GM21360 (cell line): ENCODE results near the gene MCM5.
"Not testable (repeated sequence)": the region's sequence is repeated elsewhere in the genome, so short reads cannot be mapped to it uniquely, and the experiment has no call there.

ENCODE experiments used
- ATAC-seq: cut with Tn5 transposase; IDR thresholded peaks from one replicate; pipeline ENCODE4 v1.9.1; 2021; ENCODE audit warnings: mild to moderate bottlenecking, moderate library complexity; ENCODE audit not compliant: unreplicated experiment

The MCM5 gene

DNA sequence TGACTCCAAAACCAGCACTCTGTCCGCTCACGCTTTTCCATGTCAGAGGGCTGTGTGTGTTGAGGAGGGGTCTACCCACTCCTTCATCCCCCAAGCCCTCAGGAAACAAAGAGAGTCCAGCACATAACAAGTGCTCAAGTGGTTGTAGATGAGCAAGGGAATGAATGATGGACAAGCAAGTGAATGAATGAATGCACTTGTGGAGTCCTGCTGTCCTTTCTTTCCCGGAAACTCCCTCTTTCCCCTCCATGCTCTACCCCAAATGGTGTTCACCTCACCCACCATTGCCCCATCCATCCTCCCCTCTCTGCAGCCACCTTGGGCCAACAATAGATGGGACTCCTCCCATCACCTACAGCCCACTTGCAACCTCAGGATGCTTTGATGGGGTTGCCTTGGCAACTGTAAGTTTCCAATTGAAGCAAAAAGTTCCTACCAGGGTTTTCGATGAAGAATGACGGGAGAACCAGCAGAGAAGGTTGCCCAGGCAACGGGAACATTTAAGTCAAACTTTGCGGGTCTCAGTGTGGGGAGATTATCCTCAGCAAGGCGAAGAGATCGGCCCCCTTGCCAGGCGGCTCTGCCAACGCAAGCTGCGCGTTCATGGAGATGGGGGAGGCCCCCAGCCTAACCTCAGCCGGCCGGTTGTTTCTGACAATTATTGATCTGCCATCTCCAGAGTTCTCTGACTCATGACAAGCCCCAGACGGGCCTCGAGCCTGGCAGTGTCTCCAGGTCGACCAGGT lies 51.1 kb downstream of the MCM5 start:
- ATAC-seq: no peak

- ATAC-seq: no peak
These were observed 51.7 kb downstream of the MCM5 start for GRCh38 chr22:35451592-35451991.

- ATAC-seq: no peak
These were observed 52.4 kb downstream of the MCM5 start for GRCh38 chr22:35452351-35452781.

DNA sequence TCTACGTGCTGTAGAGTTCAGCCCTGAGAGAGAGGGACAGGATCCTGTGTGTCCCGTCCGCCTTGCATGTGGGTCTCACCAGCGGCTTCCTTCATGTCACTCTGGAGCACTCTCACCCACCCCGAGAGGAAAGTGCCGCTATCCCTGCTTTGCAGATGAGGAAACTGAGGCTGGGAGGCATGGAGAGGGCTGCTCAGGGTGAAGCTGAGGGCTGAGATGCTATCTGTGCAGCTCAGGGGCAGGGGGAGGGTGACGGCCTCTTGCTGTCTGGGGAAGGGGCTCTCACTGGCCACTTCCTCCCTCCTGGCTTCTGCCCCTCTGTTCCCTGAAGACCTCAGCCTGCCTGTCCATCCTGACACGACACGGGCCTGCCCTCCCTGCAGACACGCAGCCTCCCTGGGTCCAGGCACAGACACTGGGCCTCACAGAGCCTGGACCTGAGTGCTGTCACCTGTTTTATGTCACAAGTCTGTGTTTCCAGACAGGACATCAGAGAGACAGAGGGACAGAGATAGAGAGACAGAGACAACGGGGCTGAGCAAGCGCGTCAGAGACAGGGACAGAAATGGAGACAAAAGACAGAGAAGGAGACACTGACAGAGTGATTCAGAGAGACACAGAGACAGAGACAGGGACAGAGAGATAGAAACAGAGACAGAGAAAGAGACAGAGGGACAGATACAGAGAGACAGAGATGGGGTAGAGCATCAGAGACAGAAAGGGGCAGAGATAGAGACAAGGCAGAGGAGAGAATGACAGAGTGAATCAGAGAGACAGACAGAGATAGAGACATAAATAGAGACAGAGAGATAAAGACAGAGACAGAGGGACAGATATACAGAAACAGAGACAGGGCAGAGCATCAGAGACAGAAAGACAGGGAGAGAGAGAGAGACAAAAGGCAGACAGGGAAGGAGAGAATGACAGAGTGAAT lies 53.1 kb downstream of the MCM5 start:
- no peak for ATAC-seq

DNA sequence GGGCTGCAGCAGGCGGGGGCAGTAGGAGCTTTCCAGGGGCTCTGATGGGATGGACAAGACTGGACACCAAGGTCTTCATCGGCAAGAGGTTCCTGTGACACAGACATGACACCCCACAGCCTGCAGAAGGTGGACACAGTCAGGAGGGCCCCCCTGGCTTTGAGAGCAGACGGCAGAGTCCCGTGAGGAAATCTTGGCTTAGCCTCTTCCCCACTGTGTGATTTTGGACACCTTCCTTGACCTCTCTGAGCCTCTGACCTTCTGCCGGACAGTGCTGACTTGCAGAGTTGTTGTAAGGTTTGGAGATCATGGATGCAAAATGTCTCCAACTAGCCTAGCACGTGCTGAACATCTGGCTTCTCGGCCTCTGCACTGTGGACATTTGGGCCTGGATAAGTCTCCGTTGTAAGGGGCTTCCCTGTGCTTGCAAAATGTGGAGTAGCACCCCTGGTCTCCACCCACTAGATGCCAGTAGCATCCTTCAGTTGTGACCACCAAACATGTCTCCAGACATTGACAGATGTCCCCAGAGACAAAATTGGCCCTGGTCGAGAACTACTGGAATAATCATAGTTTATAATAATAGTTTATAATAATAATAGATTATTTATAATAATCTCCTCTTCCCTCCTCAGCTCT lies 54.6 kb downstream of the MCM5 start:
- no peak for ATAC-seq

DNA sequence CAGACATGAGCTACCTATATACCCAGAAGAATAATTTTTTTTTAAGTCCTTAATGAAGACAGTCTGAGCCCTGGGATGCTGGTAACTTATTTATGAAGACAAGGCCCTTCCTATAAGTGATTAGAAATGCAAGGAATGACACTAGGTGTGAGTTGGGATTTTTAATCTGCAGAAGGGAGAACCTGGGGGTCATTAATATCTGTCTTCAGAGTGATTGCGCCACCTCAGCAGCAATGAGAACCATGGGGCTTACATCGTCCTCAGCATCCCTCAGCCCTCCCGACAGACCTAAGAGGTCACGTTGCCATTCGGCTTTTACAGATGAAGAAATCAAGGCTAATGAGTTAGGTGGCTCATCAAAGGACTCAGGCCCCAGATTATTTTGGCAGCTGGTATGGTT lies 55.6 kb downstream of the MCM5 start:
- no peak for ATAC-seq

GRCh38 chr22:35456757-35457156 lies 56.8 kb downstream of the MCM5 start:
- no peak for ATAC-seq

DNA sequence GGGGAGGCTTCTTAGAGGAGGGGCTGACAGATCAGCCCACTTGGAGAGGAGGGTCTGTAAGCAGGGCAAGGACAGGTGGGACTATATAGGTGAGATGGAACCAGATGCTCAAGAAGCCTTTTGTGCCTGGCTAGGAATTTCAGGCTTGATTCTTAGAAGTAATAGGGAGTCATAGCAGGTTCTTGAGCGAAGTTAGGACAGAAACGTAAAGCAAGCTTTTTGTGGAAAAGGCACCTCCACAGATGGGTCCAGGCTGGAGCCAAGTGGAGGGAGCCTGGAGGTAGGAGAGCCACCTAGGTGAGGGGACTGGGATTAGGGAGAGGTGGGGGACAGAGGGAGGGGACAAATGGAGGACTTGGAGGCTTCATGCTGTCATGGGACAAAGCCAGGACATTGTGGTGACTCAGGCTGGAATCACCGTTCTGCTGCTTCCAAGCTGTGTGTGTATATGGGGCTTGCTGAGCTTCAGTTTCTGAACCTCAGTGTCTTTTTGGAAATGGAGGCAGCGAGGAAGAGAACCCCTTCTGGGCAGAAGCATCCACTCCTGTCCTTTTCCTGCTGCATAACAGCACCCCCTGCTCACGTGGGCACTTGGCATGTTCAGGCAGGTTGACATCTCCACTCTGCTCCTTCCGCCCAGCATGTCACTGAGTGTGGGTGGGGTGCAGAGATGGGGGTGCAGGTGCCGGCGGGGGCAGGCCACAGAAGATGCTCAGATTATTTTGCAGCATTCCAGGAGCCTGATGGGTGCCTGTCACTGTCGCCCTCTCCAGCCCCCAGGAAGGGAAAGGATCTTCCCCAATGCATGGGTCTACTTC lies 58.0 kb downstream of the MCM5 start:
- ATAC-seq: no peak

DNA sequence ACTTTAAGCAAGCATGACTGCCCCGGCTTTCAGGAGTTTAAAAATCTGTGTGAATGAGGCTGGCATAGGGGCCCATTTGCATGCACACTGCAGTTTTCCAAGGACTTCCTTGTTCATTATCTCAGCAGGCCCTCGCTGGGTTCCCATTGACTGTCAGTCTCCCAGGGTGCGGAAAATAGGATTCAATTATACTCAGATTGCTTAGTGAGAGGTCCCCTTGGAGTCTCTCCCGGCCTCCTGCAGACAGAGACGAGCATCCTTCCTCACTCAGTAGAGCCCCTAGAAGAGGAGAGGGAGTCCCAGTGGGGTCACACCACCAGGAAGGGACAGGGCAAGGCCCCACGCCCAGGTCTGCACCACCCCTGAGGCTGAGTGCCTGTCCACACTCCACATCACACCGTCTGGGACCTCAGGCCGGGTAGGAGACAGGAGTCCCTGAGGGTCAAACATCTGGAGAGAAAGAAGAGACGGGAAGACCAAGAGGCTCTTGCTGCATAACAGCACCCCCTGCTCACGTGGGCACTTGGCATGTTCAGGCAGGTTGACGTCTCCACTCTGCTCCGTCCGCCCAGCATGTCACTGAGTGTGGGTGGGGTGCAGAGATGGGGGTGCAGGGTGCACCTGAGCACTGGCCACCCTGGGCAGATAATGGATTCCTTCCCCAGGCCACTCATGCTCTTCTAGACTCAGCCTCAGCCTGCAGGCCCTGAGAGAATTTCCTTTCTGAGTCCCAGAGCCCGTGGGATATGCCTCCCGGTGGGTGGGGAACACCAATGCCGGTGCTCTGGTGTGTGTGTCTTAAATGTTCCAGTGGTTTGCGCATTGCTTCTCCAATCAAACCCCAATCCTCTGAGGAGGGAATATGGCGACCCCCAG lies 58.8 kb downstream of the MCM5 start:
- no peak for ATAC-seq

- no peak for ATAC-seq
These were observed 59.5 kb downstream of the MCM5 start for GRCh38 chr22:35459423-35459894.

- not testable (repeated sequence) for ATAC-seq
These were observed 60.0 kb downstream of the MCM5 start for GRCh38 chr22:35459976-35460375.

GRCh38 chr22:35460688-35461087 lies 60.7 kb downstream of the MCM5 start:
- ATAC-seq: no peak

- no peak for ATAC-seq
These were observed 62.7 kb downstream of the MCM5 start for GRCh38 chr22:35462498-35463230.

DNA sequence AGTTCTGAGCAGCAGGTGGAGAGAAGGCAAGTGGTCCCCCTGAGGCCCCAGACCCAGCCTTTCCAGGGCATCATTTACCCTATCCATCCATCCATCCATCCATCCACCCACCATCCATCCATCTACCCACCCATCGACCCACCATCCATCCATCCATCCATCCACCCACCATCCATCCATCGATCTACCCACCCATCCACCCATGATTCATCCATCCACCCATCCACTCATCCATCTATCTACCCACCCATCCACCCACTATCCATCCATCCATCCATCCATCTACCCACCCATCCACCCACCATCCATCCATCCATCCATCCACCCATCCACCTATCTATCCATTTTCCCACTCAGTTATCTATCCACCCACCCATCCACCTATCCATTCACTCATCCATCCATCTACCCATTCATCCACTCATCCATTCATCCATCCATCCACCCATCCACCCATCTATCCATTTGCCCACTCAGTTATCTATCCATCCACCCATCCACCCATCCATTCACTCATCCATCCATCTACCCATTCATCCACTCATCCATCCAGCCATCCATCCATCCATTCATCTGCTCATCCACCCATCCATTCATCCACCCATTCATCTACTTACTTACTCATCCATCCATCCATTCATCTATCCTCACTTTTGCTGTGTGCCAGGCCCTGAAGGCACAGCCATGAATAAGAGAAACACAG lies 63.4 kb downstream of the MCM5 start:
- ATAC-seq: no peak

GRCh38 chr22:35464399-35464798 lies 64.5 kb downstream of the MCM5 start:
- no peak for ATAC-seq

DNA sequence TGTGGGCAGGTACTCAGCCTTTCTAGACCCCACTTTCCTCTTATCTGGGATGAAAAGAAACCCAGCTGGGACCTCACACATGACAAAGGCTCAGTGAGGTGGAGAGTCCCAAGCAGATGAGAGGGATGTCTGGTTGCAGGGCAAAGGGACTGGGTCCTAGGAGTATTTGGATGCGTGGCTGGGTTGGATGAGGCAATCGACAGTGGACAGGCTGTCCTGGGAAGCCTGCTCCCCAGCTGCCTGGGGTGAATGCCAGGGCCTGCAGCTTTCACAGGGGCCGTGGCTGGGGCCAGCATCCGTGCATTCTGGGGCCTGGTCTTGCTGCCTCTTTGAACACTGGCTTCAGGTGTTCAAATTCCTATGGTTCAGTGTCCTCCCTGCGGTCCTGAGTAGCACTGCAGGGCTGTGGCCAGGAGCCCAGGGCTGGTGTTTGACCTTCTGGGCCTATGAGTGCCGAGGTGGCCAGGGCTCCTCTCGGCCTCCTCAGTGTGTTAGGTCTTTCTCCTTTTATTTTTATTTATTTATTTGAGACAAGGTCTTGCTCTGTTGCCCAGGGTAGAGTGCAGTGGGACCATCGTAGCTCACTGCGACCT lies 65.3 kb downstream of the MCM5 start:
- no peak for ATAC-seq

DNA sequence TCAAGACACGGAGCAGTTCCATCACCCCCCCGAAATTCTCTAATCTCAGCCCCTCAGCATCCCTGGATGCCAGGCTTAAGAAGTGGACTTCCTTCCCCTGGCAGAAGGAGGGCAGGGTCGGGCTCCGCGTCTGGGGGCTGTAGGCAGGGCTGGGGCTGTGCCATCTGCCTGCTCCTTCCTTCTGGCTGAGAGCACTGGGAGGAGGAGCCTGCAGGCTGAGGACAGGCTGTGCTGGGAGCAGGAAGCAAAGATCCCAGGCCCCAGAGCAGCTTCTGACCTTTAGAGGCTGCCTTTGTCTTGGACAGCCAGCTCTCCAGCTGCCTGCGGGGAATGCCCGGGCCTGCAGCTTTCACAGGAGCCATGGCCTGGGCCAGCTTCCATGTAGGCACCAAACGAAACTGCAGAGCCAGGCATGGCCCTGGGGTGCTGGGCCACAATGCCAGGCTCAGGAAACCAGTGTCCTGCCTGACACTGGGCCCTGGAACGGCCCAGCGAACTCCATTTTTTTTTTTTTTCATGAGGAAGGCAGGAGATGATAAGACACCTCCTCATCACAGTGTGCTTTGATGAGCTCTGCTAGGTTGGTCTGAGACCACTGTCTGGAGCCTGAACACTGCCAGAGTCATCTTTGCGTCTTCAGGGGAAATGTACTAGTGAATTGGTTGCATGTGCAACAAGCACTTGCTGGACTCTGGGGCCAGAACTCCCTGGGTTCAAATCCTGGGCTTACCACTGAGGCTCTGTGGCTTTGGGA lies 67.9 kb downstream of the MCM5 start:
- no peak for ATAC-seq
